Measurements from ENCODE around the gene FAM47E. TPM values are rescaled to one million over a fixed set of nuclear protein-coding genes. Genes with fewer than 3 reads are reported as not detected.

Gene FAM47E
- total and polyA plus RNA-seq, 2 of the 13 experiments (the other 11 are each of a cell fraction or from before 2014, with no cell fraction given), result 0.33 to 0.66 TPM

GRCh38 chr4:76275486-76276124, 24.1 kb downstream of the FAM47E start (continued):
- 0 out of 2 replicates have a peak, but pooled peaks have one; percentile 27 for TF ChIP-seq ISL2 (CRISPR knock-in tag; IDR thresholded peaks at IDR 0.05)
- no peak for TF ChIP-seq ZFP37 (CRISPR knock-in tag; IDR thresholded peaks at IDR 0.05; ENCODE audit: borderline replicate concordance)
- TF ChIP-seq ZNF850 (CRISPR knock-in tag; conservative IDR thresholded peaks at IDR 0.05), result no peak
- peak; percentile 85 for TF ChIP-seq GATAD2A (CRISPR knock-in tag; IDR thresholded peaks at IDR 0.05)
- no peak for TF ChIP-seq SP4 (CRISPR knock-in tag; IDR thresholded peaks at IDR 0.05)
- TF ChIP-seq NFRKB (IDR thresholded peaks at IDR 0.05), result no peak
- TF ChIP-seq SMAD3 (CRISPR knock-in tag; IDR thresholded peaks at IDR 0.05), result 0 out of 2 replicates have a peak, but pooled peaks have one; percentile 31
- peak; percentile 48 for TF ChIP-seq ZMYM4 (CRISPR knock-in tag; IDR thresholded peaks at IDR 0.05)
- TF ChIP-seq ZNF333 (CRISPR knock-in tag; IDR thresholded peaks at IDR 0.05; ENCODE audit: borderline replicate concordance), result no peak
- TF ChIP-seq ZNF616 (CRISPR knock-in tag; IDR thresholded peaks at IDR 0.05; ENCODE audit: low read depth), result no peak
- 0 out of 2 replicates have a peak, but pooled peaks have one; percentile 44 for TF ChIP-seq BCL6 (CRISPR knock-in tag; IDR thresholded peaks at IDR 0.05)
- peak; percentile 95 for TF ChIP-seq FOXA3 (CRISPR knock-in tag; IDR thresholded peaks at IDR 0.05)
- peak; percentile 37; the same call in 1 of the 2 replicates for TF ChIP-seq KMT2B (CRISPR knock-in tag; IDR thresholded peaks at IDR 0.05)
- 0 out of 2 replicates have a peak, but pooled peaks have one; percentile 27 for TF ChIP-seq HDAC1 (CRISPR knock-in tag; IDR thresholded peaks at IDR 0.05)
- TF ChIP-seq ZNF160 (CRISPR knock-in tag; IDR thresholded peaks at IDR 0.05), result no peak
- TF ChIP-seq PAWR (CRISPR knock-in tag; IDR thresholded peaks at IDR 0.05; ENCODE audit: borderline replicate concordance), result no peak
- TF ChIP-seq ZNF773 (CRISPR knock-in tag; IDR thresholded peaks at IDR 0.05; ENCODE audit: borderline replicate concordance), result no peak
- no peak for TF ChIP-seq ZNF740 (CRISPR knock-in tag; IDR thresholded peaks at IDR 0.05)
- no peak for TF ChIP-seq PHF8 (CRISPR knock-in tag; IDR thresholded peaks at IDR 0.05)
- TF ChIP-seq RFXAP (CRISPR knock-in tag; IDR thresholded peaks at IDR 0.05; ENCODE audit: borderline replicate concordance), result no peak
- TF ChIP-seq TMF1 (CRISPR knock-in tag; IDR thresholded peaks at IDR 0.05; ENCODE audit: low read depth), result no peak
- TF ChIP-seq MXD1 (CRISPR knock-in tag; IDR thresholded peaks at IDR 0.05), result no peak
- no peak; the same call in 1 of the 2 replicates for TF ChIP-seq ZHX2 (IDR thresholded peaks at IDR 0.05; ENCODE audit: low read depth)
- TF ChIP-seq ZHX2 (CRISPR knock-in tag; IDR thresholded peaks at IDR 0.05; ENCODE audit: borderline replicate concordance), result no peak
- TF ChIP-seq ZMYM3 (CRISPR knock-in tag; IDR thresholded peaks at IDR 0.05), result no peak
- TF ChIP-seq ZNF614 (CRISPR knock-in tag; IDR thresholded peaks at IDR 0.05; ENCODE audit: borderline replicate concordance), result peak; percentile 93; the same call in 1 of the 2 replicates
